Ascending aorta (tissue), 2 donors: Measurements from ENCODE around the gene PCDHGA11. TPM values are rescaled to one million over a fixed set of nuclear protein-coding genes. Genes with fewer than 3 reads are reported as not detected.
"Not testable (repeated sequence)": the region's sequence is repeated elsewhere in the genome, so short reads cannot be mapped to it uniquely, and the experiment has no call there.

Experiments
- DNase-seq, 2 donors: peaks; one replicate each; pipeline ENCODE4 v3.0.0-alpha.2; 2019; ENCODE audit warnings: low spot score in 2 of 2
- H3K27ac ChIP-seq, 2 donors: fragments of 200-600 bp; sonication (generic); one replicate each; pipeline ENCODE4 v1.5.1; 2016 to 2017; ENCODE audit warnings: mild to moderate bottlenecking in 1 of 2
- H3K27me3 ChIP-seq: fragments of 200-600 bp; sonication (generic); one replicate; pipeline ENCODE4 v1.5.1; 2017
- H3K36me3 ChIP-seq, 2 donors: fragments of 200-600 bp; sonication (generic); one replicate each; pipeline ENCODE4 v1.5.1; 2016
- H3K4me1 ChIP-seq, 2 donors: fragments of 200-600 bp; sonication (generic); one replicate each; pipeline ENCODE4 v1.5.1; 2016 to 2017; ENCODE audit warnings: mild to moderate bottlenecking in 1 of 2
- H3K4me3 ChIP-seq, 2 donors: fragments of 200-600 bp; sonication (generic); one replicate each; pipeline ENCODE4 v1.5.1; 2016 to 2017; ENCODE audit warnings: mild to moderate bottlenecking in 1 of 2
- H3K9me3 ChIP-seq, 2 donors: fragments of 200-600 bp; sonication (generic); one replicate each; pipeline ENCODE4 v1.5.1; 2016
- CTCF ChIP-seq, 3 experiments: fragments of 200-600 bp in 2 of 3; fragments of 450-650 bp in 1 of 3; sonication (generic) in 2 of 3; IDR thresholded peaks; one replicate each; pipeline ENCODE4 v1.5.1; 2016 to 2019; ENCODE audit warnings: antibody characterized with exemption in 3 of 3, mild to moderate bottlenecking in 1 of 3, moderate library complexity in 1 of 3
- intact Hi-C: fragments of 100-400 bp; cut with DNase I; formaldehyde crosslinking; loops from one replicate; pipeline ENCODE4 v1.15.1; 2023
- total RNA-seq: library from RNA; depleted of rRNA; stranded (reverse); fragments of >200 nt; gene quantifications from one replicate; pipeline ENCODE4 v1.1.0, GENCODE V29; 2016

PCDHGA11 gene
- 5.3 TPM for total RNA-seq

- peak within 1 kb of the TSS; percentile 40 to 44 for H3K4me3 ChIP-seq
- intact Hi-C loops: loop anchor here (5.0 kb wide), 1 partner anchor 106 kb away; no protein-coding TSS in a partner anchor
- peaks cover 1 to 3% of the 10 kb centered on the region in 2 donors for H3K36me3 ChIP-seq
- no peak within 1 kb of the TSS for H3K27ac ChIP-seq
- TF ChIP-seq CTCF (IDR thresholded peaks at IDR 0.05): peak in 1 of 3 experiments; percentile 26
- no peaks in the 10 kb centered on the region for H3K27me3 ChIP-seq
- no peak for DNase-seq
- no peaks in the 10 kb centered on the region for H3K4me1 ChIP-seq
- H3K9me3 ChIP-seq: peaks cover 97 to 100% of the 10 kb centered on the region in 2 donors
Observed at GRCh38 chr5:141420855-141421488, at the start of gene PCDHGA11. PCDHGA11 (plus strand) TSS chr5:141421051; CDS start chr5:141421228, 177 bp downstream.

GRCh38 chr5:141371572-141372475 lies 49.0 kb upstream of the PCDHGA11 start:
- H3K27ac ChIP-seq: no peak overlapping the region
- H3K36me3 ChIP-seq: no peaks in the 10 kb centered on the region
- H3K9me3 ChIP-seq: peaks cover 90 to 100% of the 10 kb centered on the region in 2 donors
- no peak for DNase-seq
- no peak for TF ChIP-seq CTCF (IDR thresholded peaks at IDR 0.05)
- intact Hi-C loops: no loop called here
- H3K4me1 ChIP-seq: no peaks in the 10 kb centered on the region
- H3K4me3 ChIP-seq: no peak overlapping the region
- no peaks in the 10 kb centered on the region for H3K27me3 ChIP-seq

- Histone ChIP-seq H3K4me3 (peak within 1 kb of the TSS in 1 of 2 donors; percentile 38), H3K36me3 (no peaks in the 10 kb centered on the region), H3K4me1 (no peaks in the 10 kb centered on the region), H3K27ac (no peak within 1 kb of the TSS), H3K27me3 (no peaks in the 10 kb centered on the region), H3K9me3 (peaks cover 92 to 100% of the 10 kb centered on the region in 2 donors)
- intact Hi-C loops: no loop called here
- DNase-seq: no peak
- TF ChIP-seq CTCF (IDR thresholded peaks at IDR 0.05): no peak
Observed at GRCh38 chr5:141373673-141374317, 47.1 kb upstream of the PCDHGA11 start, which contains the start of gene PCDHGA6. PCDHGA6 (plus strand) TSS chr5:141373891; CDS start chr5:141374084, 193 bp downstream.

GRCh38 chr5:141374627-141375026 lies 46.2 kb upstream of the PCDHGA11 start:
- Histone ChIP-seq H3K27ac (no peak overlapping the region), H3K4me1 (no peaks in the 10 kb centered on the region), H3K36me3 (no peaks in the 10 kb centered on the region), H3K9me3 (peaks cover 88 to 100% of the 10 kb centered on the region in 2 donors), H3K27me3 (no peaks in the 10 kb centered on the region), H3K4me3 (no peak overlapping the region)
- TF ChIP-seq CTCF (IDR thresholded peaks at IDR 0.05): no peak
- no peak for DNase-seq
- intact Hi-C loops: no loop called here

GRCh38 chr5:141375444-141376155 lies 45.3 kb upstream of the PCDHGA11 start:
- peaks cover 90 to 99% of the 10 kb centered on the region in 2 donors for H3K9me3 ChIP-seq
- DNase-seq, H3K27me3 ChIP-seq, intact Hi-C loops, H3K27ac ChIP-seq, H3K4me3 ChIP-seq, H3K4me1 ChIP-seq, H3K36me3 ChIP-seq: not testable (repeated sequence)
